SKM-1 (cell line): ENCODE results near the gene TSKS.

Experiments used
- DNase-seq: peaks from one replicate; lab custom pipeline; 2025; ENCODE audit not compliant: unreplicated experiment; lab: John Stamatoyannopoulos, UW

The TSKS gene

DNA sequence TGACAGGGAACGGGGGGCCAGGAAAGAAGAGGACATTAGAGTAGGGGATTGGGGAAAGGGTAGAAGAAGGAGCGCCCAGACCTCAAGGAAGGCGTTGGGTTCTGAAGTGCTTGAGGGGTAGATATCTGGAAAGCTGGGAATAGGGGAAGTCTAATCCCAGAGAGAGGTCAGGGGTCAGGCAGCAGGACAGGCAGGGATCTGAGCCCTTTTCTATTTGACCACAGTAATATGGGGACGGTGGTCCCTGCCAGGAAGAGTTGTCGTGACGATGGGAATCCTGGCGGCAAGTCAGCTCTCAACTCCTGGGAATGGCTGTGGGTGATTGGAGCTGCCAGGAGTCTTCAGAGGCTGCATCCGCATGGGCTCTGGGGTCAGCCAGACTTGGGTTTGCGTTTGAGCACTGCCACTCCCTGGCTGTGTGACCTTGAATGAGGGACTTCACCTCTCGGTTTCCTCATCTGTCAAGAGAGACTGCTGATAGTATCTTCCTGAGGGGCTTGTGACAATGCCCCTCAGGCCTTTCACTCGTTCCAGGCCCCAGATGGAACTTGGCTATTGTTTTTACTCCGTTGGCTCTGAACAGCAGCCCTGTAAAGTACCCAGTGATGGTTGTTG is 5.0 kb upstream of the TSKS start:
- no peak for DNase-seq

DNA sequence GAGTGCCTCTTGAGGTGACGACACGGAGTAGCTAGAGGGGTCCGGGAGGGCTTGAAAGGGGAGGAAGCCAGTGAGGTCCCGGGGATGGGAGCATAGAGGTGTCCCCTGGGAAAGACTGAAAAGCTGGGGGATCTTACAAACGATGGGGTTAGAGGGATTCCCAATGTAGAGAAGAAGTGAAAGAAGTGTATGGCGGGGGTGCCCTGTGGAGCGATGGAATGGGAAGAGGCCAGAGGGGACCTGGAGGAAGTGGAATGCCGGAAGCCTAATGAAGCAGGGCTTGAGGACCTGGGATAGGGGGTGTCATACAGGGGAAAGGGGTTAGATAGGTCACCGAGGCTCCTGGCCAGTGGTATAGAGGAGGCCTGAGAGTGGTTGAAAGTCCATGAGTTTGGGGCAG is 4.3 kb upstream of the TSKS start:
- DNase-seq = no peak

DNA sequence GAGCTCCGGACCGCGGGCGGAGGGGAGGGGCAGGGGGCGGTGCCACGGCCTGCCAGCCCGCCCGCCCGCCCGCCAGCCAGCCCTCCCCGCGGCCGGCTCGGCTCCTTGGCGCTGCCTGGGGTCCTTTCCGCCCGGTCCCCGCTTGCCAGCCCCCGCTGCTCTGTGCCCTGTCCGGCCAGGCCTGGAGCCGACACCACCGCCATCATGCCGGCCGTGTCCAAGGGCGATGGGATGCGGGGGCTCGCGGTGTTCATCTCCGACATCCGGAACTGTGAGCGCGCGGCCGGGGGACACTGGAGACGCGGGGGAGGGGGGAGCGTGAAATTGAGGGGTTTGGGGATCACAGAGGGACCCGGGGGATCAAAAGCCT is 3.8 kb upstream of the TSKS start, which contains the start of gene AP2A1:
Gene AP2A1, plus strand, starts transcription at position 72 of the 370 bp plus-strand sequence. Its CDS starts 133 bp downstream, at position 205.
- DNase-seq = no peak

DNA sequence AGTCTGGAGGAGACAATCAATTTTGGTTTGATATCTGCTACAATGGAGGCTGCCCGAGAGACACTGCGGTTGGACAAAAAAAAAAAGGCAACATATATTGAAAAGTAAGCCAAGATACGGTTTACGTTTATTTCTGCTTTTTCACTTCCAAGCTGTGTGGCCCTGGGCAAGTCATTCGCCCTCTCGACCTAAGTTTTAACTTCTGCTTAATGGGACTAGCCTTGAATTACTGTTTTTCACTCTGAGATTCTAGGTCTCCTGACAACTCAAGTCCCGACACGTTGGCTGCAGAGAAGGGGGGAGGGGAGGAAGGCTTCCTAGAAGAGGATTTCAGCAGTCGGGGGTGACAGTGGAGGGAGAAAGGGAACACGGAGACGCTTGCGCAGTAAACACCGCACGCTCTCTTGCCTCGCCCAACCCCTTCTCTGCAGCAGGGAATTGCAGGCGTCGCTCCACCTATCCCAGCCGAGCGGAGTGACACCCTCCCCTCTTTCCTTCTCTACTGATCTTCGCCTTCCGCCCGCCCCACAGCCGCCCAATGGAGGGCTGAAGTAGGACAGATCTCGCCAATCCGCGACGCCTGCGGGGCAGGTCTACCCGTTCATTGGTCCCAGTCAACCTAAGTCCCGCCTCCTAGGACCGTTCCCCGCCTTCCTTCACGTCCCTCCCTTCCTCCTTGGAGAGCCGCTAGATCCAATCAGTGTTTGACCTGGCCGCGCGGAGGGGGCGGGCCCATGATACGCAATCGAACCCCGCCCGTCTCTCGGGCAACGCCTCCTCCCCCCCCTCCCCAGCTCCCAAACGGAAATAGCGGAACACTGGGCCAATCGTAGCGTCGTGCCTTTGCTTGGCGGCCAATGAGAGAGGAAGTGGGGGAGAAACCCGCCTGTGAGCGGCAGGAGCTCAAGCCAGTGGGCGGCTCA is 3.2 kb upstream of the TSKS start:
- peak; percentile 93 for DNase-seq

DNA sequence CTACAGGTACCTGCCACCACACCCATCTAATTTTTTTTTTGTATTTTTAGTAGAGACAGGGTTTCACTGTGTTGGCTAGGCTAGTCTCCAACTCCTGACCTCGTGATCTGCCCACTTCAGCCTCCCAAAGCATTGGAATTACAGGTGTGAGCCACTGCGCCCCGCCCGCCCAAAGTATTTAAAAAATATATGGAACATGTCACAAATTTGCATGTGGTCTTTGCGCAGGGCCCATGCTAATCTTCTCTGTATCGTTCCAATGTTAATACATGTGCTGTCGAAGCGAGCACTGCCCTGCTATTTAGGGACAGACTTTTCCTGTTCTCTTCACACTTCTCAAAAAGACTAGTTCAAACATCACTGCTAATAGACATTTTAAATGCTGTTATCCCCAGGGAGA is 1.2 kb upstream of the TSKS start:
- no peak for DNase-seq

DNA sequence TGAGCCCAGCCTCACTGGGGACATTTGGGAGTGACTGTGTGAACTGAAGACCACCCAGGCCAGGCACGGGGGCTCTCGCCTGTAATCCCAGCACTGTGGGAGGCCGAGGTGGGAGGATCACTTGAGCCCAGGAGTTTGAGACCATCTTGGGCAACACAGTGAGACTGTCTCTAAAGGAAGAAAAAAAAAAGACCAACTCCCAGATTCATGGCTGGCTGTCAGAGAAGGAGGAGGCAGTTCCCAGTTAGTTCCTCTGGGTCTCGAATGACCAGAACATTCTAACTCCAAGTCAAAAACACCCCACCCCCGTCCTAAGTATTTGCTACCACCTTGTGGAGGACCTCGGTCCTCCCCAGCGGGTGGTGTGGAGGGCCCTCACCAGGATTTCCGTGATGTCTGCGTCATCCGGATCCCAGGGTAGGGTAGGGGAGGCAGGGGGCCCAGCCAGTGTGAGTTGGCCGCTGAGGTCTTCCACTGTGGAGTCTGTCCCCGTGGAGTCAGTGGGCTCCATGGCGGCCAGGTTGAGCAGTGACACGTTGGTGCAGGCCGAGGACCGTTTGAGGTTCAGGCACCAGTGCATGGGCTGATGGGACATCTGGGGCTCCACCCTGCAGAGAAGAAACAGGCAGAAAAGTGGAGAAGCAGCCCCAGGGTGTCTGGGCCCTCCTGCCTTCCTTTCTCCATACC is 1.3 kb downstream of the TSKS start:
- no peak for DNase-seq

DNA sequence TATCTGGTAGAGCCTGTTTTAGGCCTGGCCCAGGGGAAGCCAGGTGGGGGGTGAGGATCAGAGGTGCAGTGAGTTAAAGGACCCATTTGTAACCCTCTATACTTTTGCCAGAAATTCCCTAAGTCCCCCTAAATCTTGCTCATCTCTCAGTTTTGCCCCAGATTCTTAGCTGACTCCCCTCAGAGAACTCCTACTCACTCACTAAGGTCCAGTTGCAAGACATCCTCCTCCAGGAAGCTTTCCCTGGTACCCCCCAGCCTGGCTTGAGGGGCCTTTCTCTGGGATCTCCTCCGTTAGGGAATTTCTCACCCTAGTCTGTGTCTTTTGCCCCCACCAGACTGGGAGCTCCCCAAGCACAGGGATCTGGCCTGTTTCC is 1.9 kb downstream of the TSKS start:
- DNase-seq = no peak

DNA sequence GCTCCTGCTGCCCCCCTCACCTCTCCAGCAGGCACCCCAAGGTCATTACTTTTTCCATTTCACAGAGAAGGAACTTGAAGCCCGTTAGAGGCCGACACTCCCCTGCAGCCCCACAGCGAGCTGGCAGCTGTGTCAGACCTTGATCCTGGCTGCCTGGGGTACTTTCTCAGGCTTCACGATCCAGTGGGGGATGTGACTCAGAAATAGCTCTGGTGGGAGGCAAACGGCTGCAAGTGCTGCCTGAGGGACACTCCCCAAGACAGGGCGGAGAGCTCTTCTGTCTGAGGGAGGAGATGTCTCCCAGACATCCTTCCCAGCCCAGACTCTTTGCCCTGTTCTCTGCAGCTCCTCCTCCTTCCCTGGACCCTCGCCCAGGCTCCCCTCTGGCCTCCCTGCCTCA is 4.8 kb downstream of the TSKS start:
- no peak for DNase-seq

DNA sequence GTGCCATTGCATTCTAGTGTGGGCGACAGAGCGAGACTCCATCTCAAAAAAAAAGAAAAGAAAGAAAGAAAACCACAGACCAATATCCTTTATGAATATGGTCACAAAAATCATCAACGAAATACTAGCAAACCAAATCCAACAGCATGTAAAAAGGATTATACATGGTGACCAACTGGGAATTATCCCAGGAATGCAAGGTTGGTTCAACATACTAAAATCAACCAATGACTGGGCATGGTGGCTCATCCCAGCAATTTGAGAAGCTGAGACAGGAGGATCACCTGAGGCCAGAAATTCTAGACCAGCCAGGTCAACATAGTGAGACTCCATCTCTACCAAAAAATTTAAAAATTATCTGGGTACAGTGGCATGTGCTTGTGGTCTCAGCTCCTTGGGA is 7.2 kb downstream of the TSKS start:
- DNase-seq = no peak

DNA sequence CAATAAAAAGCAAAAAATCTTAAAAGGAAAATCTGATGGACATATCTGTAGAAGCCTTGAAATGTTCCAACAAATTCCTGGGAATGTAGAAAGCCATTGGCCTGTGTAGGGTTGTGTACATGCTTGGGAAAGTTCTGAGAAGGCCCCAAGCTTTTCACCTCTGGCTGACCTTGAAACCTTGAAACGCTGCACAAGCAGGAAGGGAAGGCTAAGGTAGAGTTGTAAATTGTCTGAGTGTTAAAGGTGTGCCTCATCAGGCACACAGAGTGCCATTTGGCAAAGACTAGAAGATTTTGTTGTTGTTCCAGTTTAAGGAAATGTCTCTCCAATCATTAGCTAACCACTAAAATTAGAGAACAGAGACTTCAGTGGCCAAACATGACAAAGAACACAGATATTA is 10.4 kb downstream of the TSKS start:
- DNase-seq = no peak

DNA sequence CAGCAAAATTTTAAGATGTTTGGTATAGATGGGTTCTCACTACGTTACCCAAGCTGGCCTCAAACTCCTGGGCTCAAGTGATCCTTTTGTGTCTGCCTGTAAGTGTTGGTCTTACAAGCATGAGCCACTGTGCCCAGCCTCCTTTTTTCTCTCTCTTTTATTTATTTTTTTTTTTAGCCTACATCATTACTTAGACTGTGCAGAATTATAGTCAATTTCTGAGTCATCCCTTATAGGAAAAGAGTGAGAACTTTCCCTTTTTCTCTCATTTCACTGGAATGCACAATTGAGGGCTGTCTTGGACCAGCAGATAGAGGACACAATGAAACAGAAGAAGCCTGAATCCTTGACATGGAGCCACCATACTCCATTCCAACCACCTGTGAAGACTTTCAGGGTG is 13.3 kb downstream of the TSKS start:
- DNase-seq = no peak

DNA sequence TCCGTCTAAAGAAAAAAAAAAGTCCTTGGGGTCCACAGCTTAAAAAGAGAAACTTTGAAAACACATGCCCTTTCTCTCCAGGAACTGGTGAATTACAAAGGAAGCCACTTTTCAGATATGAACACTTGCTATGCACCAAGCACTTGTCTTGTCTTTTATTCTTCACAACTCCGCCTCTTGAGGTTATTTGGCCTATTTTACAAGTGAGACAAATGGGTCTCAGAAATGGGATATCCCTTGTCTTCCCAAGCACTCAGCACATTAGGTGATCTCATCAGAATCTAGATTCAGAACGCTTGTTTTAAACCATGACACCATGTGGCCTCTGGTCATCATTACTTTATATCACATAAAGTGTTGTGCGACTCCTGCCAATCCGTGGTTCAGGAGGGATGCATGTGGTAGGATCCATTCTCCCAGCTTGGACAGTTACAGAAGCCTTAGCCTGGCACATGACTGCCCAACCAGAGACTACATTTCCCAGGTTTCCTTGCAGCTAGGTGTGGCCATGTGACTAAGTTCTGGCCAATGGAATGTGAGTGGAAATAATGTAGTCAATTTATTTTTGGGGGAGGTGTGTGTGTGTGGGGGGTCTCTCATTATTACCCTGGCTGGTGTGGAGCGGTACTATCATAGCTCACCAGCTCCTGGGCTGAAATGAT is 13.9 kb downstream of the TSKS start:
- DNase-seq = no peak

DNA sequence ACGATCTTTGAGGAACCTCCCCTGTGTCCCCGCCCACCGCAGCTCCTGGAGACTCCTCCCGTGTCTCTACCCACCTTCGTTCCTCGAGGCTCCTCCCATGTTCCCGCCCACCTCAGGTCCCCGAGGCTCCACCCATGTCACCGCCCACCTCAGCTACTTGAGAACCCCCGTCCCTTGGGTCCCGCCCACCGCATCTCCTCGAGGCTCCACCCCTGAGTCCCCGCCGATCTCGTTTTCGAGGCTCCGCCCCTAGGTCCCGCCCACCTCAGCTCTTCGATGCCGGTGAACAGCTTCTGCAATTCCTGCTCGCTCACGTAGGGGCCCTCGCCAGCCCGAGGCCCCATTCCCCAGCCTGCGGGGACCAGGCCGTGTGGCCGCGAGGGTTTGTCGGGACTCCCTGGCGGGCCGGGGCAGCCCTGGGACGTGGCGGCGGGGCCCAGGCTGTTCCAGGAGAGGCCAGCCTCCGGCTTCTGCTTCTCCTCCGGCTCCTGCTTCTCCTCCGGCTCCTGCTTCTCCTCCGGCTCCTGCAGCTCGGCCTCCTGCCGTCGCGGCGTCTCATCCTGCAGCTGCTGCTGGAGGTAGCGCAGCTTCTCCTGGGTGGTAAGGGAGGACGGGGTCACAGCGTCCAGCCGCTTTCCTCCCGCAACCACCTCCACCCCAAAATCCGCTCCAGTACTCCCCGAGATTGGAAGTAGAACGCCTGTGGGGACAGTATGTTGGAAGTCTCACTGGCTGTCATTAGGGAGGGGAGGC is 16.7 kb downstream of the TSKS start:
- no peak for DNase-seq

DNA sequence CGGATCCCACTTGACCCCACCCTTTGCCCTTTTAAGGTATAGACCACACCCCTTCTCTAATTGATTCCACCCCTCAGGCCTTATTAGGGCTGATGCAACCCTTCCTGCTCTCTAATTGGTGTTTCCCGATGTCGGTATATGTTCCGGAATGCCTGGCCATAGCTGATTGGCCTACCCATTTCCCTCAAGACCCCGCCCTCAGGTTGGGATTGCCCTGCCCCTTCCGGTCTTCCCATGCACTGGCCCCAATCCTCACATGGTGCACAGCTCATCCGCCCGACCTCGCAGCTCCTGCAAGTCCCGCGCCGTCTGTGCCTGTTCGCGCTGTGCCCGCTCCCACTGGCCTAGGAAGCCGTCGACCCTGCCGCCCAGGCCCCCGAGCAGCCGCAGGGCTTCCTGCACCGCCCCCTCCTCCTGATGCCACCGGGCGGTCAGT is 18.1 kb downstream of the TSKS start:
- DNase-seq = no peak

DNA sequence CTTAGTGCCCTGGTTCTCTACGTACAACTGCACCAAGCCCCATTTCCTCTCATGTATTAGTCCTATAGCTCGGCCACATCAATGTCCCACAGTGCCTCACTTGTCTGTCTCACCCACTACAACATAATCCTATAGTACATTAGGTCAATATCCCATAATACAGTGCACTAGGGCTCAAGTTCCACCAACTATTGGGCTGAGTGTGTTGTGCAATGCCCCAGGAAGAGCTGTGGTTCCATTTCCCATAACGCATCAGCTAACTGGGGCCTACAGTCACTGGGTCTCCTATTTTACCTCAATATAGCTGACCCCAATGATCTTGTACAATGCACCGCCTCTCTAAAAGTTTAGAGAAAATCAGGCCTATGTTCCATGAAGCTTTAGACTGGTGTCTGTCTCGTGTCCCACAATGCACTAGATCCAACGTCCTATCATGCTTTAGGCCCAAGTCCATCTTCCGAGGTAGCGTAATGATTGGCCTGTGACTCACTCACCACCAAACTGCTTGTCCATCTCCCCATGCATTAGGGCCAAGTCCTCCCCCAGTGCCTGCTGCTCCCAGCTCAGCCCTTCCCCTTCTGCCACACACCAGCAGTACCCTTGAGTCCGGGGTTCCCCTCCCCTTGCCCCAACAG is 21.8 kb downstream of the TSKS start:
- no peak for DNase-seq

DNA sequence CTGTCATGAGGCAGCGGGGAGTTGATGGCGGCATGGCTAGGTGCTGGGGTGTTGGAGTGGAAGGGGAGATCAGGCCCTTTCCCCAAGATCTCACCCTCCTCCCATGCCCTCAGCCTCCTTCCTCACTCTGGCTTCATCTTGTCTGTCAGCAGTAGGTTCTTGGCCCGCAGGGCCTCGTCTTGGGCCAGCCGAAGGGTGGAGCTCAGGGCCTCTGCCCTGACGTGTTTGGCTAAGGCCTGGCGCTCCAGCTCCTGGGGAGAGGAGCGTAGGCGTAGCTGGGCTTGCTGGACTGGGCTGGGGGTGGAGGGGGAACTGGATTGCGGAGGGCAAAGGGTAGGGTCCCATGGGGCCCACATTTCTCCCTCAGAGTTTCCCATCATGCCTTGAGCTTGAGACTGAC is 23.2 kb downstream of the TSKS start:
- DNase-seq = no peak

DNA sequence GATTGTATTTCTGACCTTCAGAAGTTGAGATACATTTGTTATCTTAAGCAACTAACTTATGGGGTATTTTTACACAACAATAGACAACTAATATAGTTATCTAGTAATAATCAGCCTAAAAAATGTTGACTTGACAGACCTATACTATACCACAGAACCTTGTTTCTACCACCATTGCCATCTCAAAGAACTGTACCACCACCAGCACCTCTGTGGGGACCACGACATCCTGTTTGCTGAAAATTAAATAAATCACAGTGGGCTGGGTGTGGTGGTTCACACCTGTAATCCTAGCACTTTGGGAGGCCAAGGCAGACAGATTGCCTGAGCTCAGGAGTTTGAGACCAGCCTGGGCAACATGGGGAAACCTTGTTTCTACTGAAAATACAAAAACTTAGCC is 24.0 kb downstream of the TSKS start:
- DNase-seq = no peak

DNA sequence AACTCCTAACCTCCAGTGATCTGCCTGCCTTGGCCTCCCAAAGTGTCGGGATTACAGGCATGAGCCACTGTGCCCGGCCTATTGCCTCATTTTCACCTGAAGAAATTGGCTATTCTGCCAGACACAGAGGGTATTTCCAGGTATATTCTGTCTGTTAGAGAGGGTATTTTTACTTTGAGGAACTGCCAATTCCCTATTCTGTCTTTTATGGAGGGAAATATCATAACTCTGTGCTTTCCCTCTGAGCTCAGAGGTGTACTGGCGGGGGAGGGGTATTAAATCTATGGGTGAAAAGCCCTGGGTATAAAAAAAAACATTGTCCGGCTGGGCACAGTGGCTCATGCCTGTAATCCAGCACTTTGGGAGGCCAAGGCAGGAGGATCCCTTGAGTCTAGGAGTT is 24.8 kb downstream of the TSKS start:
- no peak for DNase-seq

DNA sequence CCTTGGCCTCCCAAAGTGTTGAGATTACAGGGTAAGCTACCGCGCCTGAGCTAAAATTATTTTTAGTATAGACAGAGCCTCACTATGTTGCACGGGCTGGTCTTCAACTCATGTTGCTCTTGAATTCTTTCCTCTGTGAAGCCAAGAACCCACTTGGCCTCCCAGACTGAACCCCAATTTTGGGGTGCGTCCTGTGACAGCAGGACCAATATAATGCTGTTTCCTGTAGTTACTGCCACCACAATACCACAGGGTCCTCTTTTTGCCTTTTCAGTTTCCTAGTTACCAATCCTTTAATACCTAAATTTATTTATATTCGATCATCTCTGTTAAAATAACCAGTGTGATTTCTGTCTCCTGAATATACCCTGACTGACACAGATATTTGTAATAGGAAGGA is 32.9 kb downstream of the TSKS start:
- no peak for DNase-seq
